K562 (cell line): ENCODE data around the gene KIFAP3. TPM values are rescaled to one million over a fixed set of nuclear protein-coding genes. Genes with fewer than 3 reads are reported as not detected.

Experiments
- ATAC-seq: fragments of 200-7000 bp; cut with Tn5 transposase; 3 replicates; pipeline ENCODE4 v1.9.1; 2020; ENCODE audit warnings: moderate library complexity
- BruUV-seq: library from RNA; stranded (reverse); fragments of 400-500 nt; replicated peaks from 2 replicates; lab custom pipeline; 2021; lab: Mats Ljungman, UMichigan
- CTCF ChIA-PET: fragments of 300-600 bp; formaldehyde crosslinking; extraction: SDS; loops from one replicate; lab custom pipeline; 2021; ENCODE audit warnings: low intra/inter-chr PET ratio; lab: Yijun Ruan, JAX
- POLR2A ChIA-PET: fragments of 300-600, 350-650 bp; sonication (Branson Sonifier 250); formaldehyde crosslinking; extraction: SDS; loops from one replicate; lab custom pipeline; 2021; ENCODE audit warnings: antibody characterized with exemption, inconsistent platforms; lab: Yijun Ruan, JAX
- DNase-seq, 4 experiments: peaks; one replicate each; pipeline versions ENCODE4 v3.0.0 to v3.0.0-alpha.2; 2011 to 2018; ENCODE audit warnings: low spot score in 3 of 4, mixed read lengths in 3 of 4; ENCODE audit errors: extremely low read depth in 1 of 4
- FAIRE-seq: peaks from 2 replicates; lab custom pipeline; 2011; peaks lifted over from hg19 to GRCh38; lab: Jason Lieb, UNC
- H2AFZ ChIP-seq: 2 replicates; pipeline ENCODE4 v1.6.0; 2011; ENCODE audit warnings: low read depth, low read length, control low read depth, inconsistent platforms
- H3K27ac ChIP-seq: fragments of 200-600 bp; 3 replicates; pipeline ENCODE4 v1.8.0; 2011; ENCODE audit warnings: low read depth, mild to moderate bottlenecking, control low read depth, inconsistent platforms, low read length, moderate library complexity, mixed read lengths; ENCODE audit errors: extremely low read depth
- H3K27me3 ChIP-seq, 2 experiments: fragments of 300-600 bp in 1 of 2; 2 replicates in 1 of 2; 3 replicates in 1 of 2; pipeline versions ENCODE4 v1.6.0 to v1.8.0; 2011; ENCODE audit warnings: inconsistent platforms in 2 of 2, low read length in 2 of 2, mild to moderate bottlenecking in 1 of 2, mixed read lengths in 1 of 2, moderate library complexity in 1 of 2; ENCODE audit not compliant: control insufficient read depth in 2 of 2, insufficient read depth in 2 of 2
- H3K36me3 ChIP-seq: fragments of 300-600 bp; 3 replicates; pipeline ENCODE4 v1.8.0; 2011; ENCODE audit warnings: mild to moderate bottlenecking, low read length, inconsistent platforms; ENCODE audit not compliant: control insufficient read depth, insufficient read depth
- H3K4me1 ChIP-seq, 2 experiments: fragments of 200-600 bp in 1 of 2; replicated peaks in 1 of 2; 2 replicates in 1 of 2; 3 replicates in 1 of 2; pipeline versions ENCODE4 v1.5.1 to v1.8.0; 2011; ENCODE audit warnings: inconsistent platforms in 2 of 2, low read length in 2 of 2, mild to moderate bottlenecking in 1 of 2, mixed read lengths in 1 of 2, moderate library complexity in 1 of 2; ENCODE audit not compliant: control insufficient read depth in 2 of 2, insufficient read depth in 2 of 2
- H3K4me2 ChIP-seq: 2 replicates; pipeline ENCODE4 v1.6.1; 2011; ENCODE audit warnings: low read length, control low read depth, inconsistent platforms, mixed read lengths; ENCODE audit not compliant: insufficient read depth
- H3K4me3 ChIP-seq: fragments of 200-600 bp; sonication (generic), shearing (Covaris generic); 2 replicates; pipeline ENCODE4 v1.5.1; 2016; ENCODE audit warnings: control low read depth, inconsistent platforms
- H3K79me2 ChIP-seq: fragments of 200-600 bp; 3 replicates; pipeline ENCODE4 v1.8.0; 2011; ENCODE audit warnings: low read length, inconsistent platforms; ENCODE audit not compliant: control insufficient read depth, insufficient read depth
- H3K9ac ChIP-seq, 2 experiments: 2 replicates each; pipeline versions ENCODE4 v1.6.0 to v1.6.1; 2011; ENCODE audit warnings: low read depth in 2 of 2, low read length in 2 of 2, control low read depth in 1 of 2, inconsistent platforms in 1 of 2, mild to moderate bottlenecking in 1 of 2, mixed read lengths in 1 of 2; ENCODE audit not compliant: insufficient read depth in 1 of 2
- H3K9me1 ChIP-seq: one replicate; pipeline ENCODE4 v1.6.0; 2011; ENCODE audit warnings: inconsistent platforms, mild to moderate bottlenecking, low read length, moderate library complexity; ENCODE audit not compliant: control insufficient read depth, insufficient read depth
- H3K9me3 ChIP-seq: replicated peaks from 2 replicates; pipeline ENCODE4 v1.5.1; 2011; ENCODE audit warnings: low read depth, low read length, inconsistent platforms; ENCODE audit not compliant: control insufficient read depth, insufficient read depth
- H4K20me1 ChIP-seq: replicated peaks from 2 replicates; pipeline ENCODE4 v1.6.1; 2011; ENCODE audit warnings: low read length, inconsistent platforms, mixed read lengths; ENCODE audit not compliant: control insufficient read depth, insufficient read depth
- CCAR2 ChIP-seq: fragments of 200-400 bp; formaldehyde crosslinking; IDR thresholded peaks from 2 replicates; pipeline ENCODE4 v1.6.1; 2017; ENCODE audit warnings: mild to moderate bottlenecking, low read depth, low read length
- FOS ChIP-seq: IDR thresholded peaks from 3 replicates; pipeline ENCODE4 v1.6.1; 2011; ENCODE audit not compliant: insufficient read length; ENCODE audit errors: extremely low read depth
- GTF2A2 ChIP-seq: IDR thresholded peaks from 2 replicates; pipeline ENCODE4 v1.6.1; 2016; ENCODE audit warnings: mild to moderate bottlenecking, missing genetic modification characterization, missing compliant biosample characterization
- KLF13 ChIP-seq: fragments of 450-650 bp; IDR thresholded peaks from 2 replicates; pipeline ENCODE4 v1.6.1; 2016; ENCODE audit warnings: missing genetic modification characterization, low read depth, mild to moderate bottlenecking, missing compliant biosample characterization, moderate library complexity, borderline replicate concordance
- KLF6 ChIP-seq: fragments of 250-450 bp; sonication (Bioruptor Pico); IDR thresholded peaks from 2 replicates; pipeline ENCODE4 v1.4.0; 2020; ENCODE audit warnings: mild to moderate bottlenecking, moderate library complexity, borderline replicate concordance
- L3MBTL2 ChIP-seq: fragments of 450-650 bp; IDR thresholded peaks from 2 replicates; pipeline ENCODE4 v1.6.1; 2016; ENCODE audit warnings: mild to moderate bottlenecking, moderate library complexity
- POLR2AphosphoS2 ChIP-seq: IDR thresholded peaks from 2 replicates; pipeline ENCODE4 v1.6.1; 2012; ENCODE audit warnings: low read length, improper control_type of control experiment
- PTRF ChIP-seq: fragments of 450-650 bp; IDR thresholded peaks from 2 replicates; pipeline ENCODE4 v1.6.1; 2016; ENCODE audit warnings: mild to moderate bottlenecking, missing genetic modification characterization, missing compliant biosample characterization
- RUNX1 ChIP-seq: sonication (generic); IDR thresholded peaks from 2 replicates; pipeline ENCODE4 v1.6.1; 2016; ENCODE audit warnings: antibody characterized with exemption, low read depth
- SMARCC2 ChIP-seq: fragments of 450-650 bp; IDR thresholded peaks from 2 replicates; pipeline ENCODE4 v1.6.1; 2017; ENCODE audit warnings: antibody characterized with exemption, moderate library complexity, mild to moderate bottlenecking, low read depth
- TAL1 ChIP-seq: fragments of 450-650 bp; IDR thresholded peaks from 2 replicates; pipeline ENCODE4 v1.6.1; 2016; ENCODE audit warnings: mild to moderate bottlenecking
- ZNF140 ChIP-seq: fragments of 250-450 bp; sonication (Bioruptor Pico); IDR thresholded peaks from 2 replicates; pipeline ENCODE4 v1.8.0; 2021; ENCODE audit warnings: moderate library complexity, mild to moderate bottlenecking, inconsistent platforms
- WGBS: fragments of 100-300 bp; shearing (Covaris generic); methylation state at CpG from one replicate; pipeline ENCODE4 v1.1.6; 2016; ENCODE audit warnings: low coverage, mixed read lengths; ENCODE audit not compliant: insufficient coverage; ENCODE audit errors: missing lambda C conversion rate; 5-methylcytosine and 5-hydroxymethylcytosine counted together
- in situ Hi-C: fragments of 300-500 bp; cut with MboI; formaldehyde crosslinking; loops from 4 replicates; pipeline ENCODE4 v1.15.0; 2018; ENCODE audit warnings: inconsistent platforms, mixed read lengths
- intact Hi-C: fragments of 100-400 bp; cut with micrococcal nuclease; formaldehyde crosslinking; loops from 2 replicates; pipeline ENCODE4 v1.14.2; 2022
- polyA plus RNA-seq, 8 experiments: library from polyadenylated mRNA; depleted of rRNA in 4 of 8; stranded (reverse) in 5 of 8; unstranded in 3 of 8; fragments of >200 nt; fragmentation: Nextera tagmentation in 2 of 8; fragmentation: Illumina TruSeq in 1 of 8; extraction: Ambion mirVana in 2 of 8; extraction: Trizol in 1 of 8; gene quantifications; 2 replicates each; pipeline versions ENCODE4 v1.2.1 to v1.2.3, GENCODE V29; 2011 to 2014; ENCODE audit warnings: inconsistent platforms in 1 of 8, missing spikeins in 1 of 8
- total RNA-seq, 7 experiments: library from RNA; depleted of rRNA in 6 of 7; stranded (reverse); fragments of >200 nt in 6 of 7; fragmentation: Illumina TruSeq in 2 of 7; extraction: Trizol in 2 of 7; gene quantifications; 2 replicates each; pipeline versions ENCODE4 v1.2.1 to v1.2.3, GENCODE V29; 2011 to 2021; ENCODE audit warnings: low replicate concordance in 1 of 7
- TF ChIP-seq, protein P1 (sequence below): fragments of 450-650 bp; IDR thresholded peaks from 2 replicates; pipeline ENCODE4 v1.7.0; 2016; ENCODE audit warnings: borderline replicate concordance
- TF ChIP-seq, protein P2 (sequence below): fragments of 250-450 bp; sonication (Bioruptor Pico); IDR thresholded peaks from 2 replicates; pipeline ENCODE4 v1.4.0; 2020
- TF ChIP-seq, protein P3 (sequence below), 2 experiments: fragments of 450-650 bp in 1 of 2; sonication (generic) in 1 of 2; formaldehyde crosslinking in 1 of 2; IDR thresholded peaks in 1 of 2; conservative IDR thresholded peaks in 1 of 2; 2 replicates each; pipeline versions ENCODE4 v1.6.1 to v1.8.1; 2016 to 2023; ENCODE audit warnings: mild to moderate bottlenecking in 2 of 2, moderate library complexity in 2 of 2, inconsistent platforms in 1 of 2, missing genetic modification reagents in 1 of 2

The KIFAP3 gene
- total and polyA plus RNA-seq, 9 of the 15 experiments (the other 6 are each of a cell fraction or from before 2014, with no cell fraction given) = 8.8 to 17.5 (median 11.8) TPM

DNA sequence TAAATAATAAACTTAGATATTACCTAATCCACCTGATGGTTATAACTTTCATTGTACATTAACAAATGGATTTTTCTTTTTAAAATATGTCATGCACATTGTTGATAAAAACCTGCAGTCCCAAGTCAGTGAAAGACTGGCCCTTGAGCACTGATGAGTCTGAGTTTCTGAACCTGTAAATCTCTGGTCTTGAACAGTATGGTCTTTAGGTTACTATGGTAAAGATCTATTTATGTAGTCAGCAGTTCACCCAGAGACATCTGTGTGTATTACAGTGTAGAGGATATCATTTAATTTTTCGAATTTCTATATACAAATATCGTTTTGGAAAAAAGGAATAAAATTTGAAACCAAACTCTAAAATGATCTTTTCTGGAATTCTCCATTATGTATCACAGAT is 150.4 kb downstream of the KIFAP3 start:
- H3K9ac ChIP-seq = no peak overlapping the region
- intact Hi-C loops = loop anchor here (10.0 kb wide), 1 partner anchor 369 kb away; no protein-coding TSS in a partner anchor
- POLR2A ChIA-PET = no interaction called here

More for the DNA sequence above, 150.4 kb downstream of the KIFAP3 start:
- ATAC-seq = no peak
- H3K36me3 ChIP-seq = no peaks in the 10 kb centered on the region
- H3K9me3 ChIP-seq = no peaks in the 10 kb centered on the region
- BruUV-seq = no TSS peak
- H3K79me2 ChIP-seq = no peaks in the 10 kb centered on the region
- no peaks in the 10 kb centered on the region for H4K20me1 ChIP-seq
- no peaks in the 10 kb centered on the region for H3K9me1 ChIP-seq
- in situ Hi-C loops = no loop called here
- CTCF ChIA-PET = no interaction called here
- H3K4me3 ChIP-seq = no peak overlapping the region
- no peak overlapping the region for H2AFZ ChIP-seq
- no peak for DNase-seq
- WGBS = 0% methylated on average over 2 of the region's 2 CpGs
- no peak overlapping the region for H3K4me2 ChIP-seq
- H3K27me3 ChIP-seq = no peaks in the 10 kb centered on the region
- no peak for TF ChIP-seq KLF13 (tag)
- no peak for TF ChIP-seq ZNF140 (CRISPR knock-in tag)
- TF ChIP-seq SMARCC2 = no peak
- no peak for TF ChIP-seq L3MBTL2
- no peak for TF ChIP-seq PTRF
- TF ChIP-seq CCAR2 = no peak
- TF ChIP-seq FOS = no peak
- TF ChIP-seq, protein P1, sequence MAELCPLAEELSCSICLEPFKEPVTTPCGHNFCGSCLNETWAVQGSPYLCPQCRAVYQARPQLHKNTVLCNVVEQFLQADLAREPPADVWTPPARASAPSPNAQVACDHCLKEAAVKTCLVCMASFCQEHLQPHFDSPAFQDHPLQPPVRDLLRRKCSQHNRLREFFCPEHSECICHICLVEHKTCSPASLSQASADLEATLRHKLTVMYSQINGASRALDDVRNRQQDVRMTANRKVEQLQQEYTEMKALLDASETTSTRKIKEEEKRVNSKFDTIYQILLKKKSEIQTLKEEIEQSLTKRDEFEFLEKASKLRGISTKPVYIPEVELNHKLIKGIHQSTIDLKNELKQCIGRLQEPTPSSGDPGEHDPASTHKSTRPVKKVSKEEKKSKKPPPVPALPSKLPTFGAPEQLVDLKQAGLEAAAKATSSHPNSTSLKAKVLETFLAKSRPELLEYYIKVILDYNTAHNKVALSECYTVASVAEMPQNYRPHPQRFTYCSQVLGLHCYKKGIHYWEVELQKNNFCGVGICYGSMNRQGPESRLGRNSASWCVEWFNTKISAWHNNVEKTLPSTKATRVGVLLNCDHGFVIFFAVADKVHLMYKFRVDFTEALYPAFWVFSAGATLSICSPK = no peak
- no peak for TF ChIP-seq RUNX1
- TF ChIP-seq, protein P2, sequence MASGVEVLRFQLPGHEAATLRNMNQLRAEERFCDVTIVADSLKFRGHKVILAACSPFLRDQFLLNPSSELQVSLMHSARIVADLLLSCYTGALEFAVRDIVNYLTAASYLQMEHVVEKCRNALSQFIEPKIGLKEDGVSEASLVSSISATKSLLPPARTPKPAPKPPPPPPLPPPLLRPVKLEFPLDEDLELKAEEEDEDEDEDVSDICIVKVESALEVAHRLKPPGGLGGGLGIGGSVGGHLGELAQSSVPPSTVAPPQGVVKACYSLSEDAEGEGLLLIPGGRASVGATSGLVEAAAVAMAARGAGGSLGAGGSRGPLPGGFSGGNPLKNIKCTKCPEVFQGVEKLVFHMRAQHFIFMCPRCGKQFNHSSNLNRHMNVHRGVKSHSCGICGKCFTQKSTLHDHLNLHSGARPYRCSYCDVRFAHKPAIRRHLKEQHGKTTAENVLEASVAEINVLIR (CRISPR knock-in tag) = no peak
- no peak for TF ChIP-seq POLR2AphosphoS2
- TF ChIP-seq TAL1 = no peak
- TF ChIP-seq, protein P3, sequence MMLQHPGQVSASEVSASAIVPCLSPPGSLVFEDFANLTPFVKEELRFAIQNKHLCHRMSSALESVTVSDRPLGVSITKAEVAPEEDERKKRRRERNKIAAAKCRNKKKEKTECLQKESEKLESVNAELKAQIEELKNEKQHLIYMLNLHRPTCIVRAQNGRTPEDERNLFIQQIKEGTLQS (IDR thresholded peaks at IDR 0.05) = no peak
- TF ChIP-seq, protein P3 (CRISPR knock-in tag; conservative IDR thresholded peaks at IDR 0.05) = no peak
- TF ChIP-seq KLF6 (CRISPR knock-in tag) = no peak
- no peak for TF ChIP-seq GTF2A2 (tag)
- H3K27ac ChIP-seq = no peak overlapping the region
- FAIRE-seq = no peak
- no peaks in the 10 kb centered on the region for H3K4me1 ChIP-seq
